ENCODE measurements around the gene SHISA6. TPM values are rescaled to one million over a fixed set of nuclear protein-coding genes. Genes with fewer than 3 reads are reported as not detected.

Gene SHISA6
- total and polyA plus RNA-seq, 4 donors: not detected

DNA sequence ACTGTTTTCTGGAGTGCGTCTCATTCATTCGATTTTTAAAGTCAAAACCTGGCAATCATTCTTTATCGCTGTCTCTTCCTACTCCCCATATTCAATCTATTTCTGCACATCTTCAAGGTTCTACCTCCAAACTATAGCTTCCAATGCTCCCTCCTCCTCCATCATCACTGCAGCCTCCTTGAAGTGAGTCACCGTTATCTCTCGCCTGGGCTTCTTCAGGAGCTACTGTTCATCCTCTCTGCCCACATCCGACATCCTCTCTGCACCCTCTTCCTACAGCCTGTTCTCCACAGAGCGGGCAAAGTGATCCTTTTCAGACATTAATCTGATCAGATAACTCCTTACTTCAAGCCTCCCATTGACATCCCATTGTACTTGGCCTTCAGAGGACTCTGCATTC lies 213.1 kb downstream of the SHISA6 start:
- no peaks in the 10 kb centered on the region for H3K4me1 ChIP-seq (ENCODE audit: control insufficient read depth in 4 of 4, insufficient read depth in 4 of 4, low read length in 3 of 4)
- TF ChIP-seq CTCF (IDR thresholded peaks at IDR 0.05; ENCODE audit: low read depth, low read length, missing input control) (no peak), SP1 (IDR thresholded peaks at IDR 0.05) (no peak), HNF4G (IDR thresholded peaks at IDR 0.05) (no peak), EGR1 (IDR thresholded peaks at IDR 0.05; ENCODE audit: low read depth in 2 of 2) (no peak), NR2F2 (IDR thresholded peaks at IDR 0.05) (no peak), JUND (IDR thresholded peaks at IDR 0.05) (no peak), RXRA (IDR thresholded peaks at IDR 0.05) (no peak), FOXA2 (IDR thresholded peaks at IDR 0.05) (no peak), TAF1 (conservative IDR thresholded peaks at IDR 0.05) (no peak), HNF4A (conservative IDR thresholded peaks at IDR 0.05) (no peak), FOXA1 (IDR thresholded peaks at IDR 0.05) (no peak), YY1 (IDR thresholded peaks at IDR 0.05) (no peak), ATF3 (IDR thresholded peaks at IDR 0.05) (no peak)
- TF ChIP-seq, protein P1, sequence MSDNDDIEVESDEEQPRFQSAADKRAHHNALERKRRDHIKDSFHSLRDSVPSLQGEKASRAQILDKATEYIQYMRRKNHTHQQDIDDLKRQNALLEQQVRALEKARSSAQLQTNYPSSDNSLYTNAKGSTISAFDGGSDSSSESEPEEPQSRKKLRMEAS (IDR thresholded peaks at IDR 0.05): no peak
- no peaks in the 10 kb centered on the region for H3K36me3 ChIP-seq (ENCODE audit: control insufficient read depth in 4 of 4, insufficient read depth in 3 of 4, low read depth in 1 of 4, low read length in 3 of 4)
- H3K9me3 ChIP-seq (ENCODE audit: control insufficient read depth in 4 of 4, low read length in 3 of 4): no peaks in the 10 kb centered on the region
- 89% methylated on average over 7 of the region's 7 CpGs for WGBS
- H3K27me3 ChIP-seq (ENCODE audit: control insufficient read depth in 4 of 4, insufficient read depth in 4 of 4, low read length in 3 of 4): no peaks in the 10 kb centered on the region
- no peak overlapping the region for H3K27ac ChIP-seq (ENCODE audit: low read depth in 1 of 2, low read length in 2 of 2)
- DNase-seq (ENCODE audit: low spot score): no peak
- no peak overlapping the region for H3K9ac ChIP-seq (ENCODE audit: low read depth in 1 of 2, low read length in 2 of 2)
- no peak overlapping the region for H3K4me3 ChIP-seq (ENCODE audit: low read depth in 1 of 3, low read length in 3 of 3)

DNA sequence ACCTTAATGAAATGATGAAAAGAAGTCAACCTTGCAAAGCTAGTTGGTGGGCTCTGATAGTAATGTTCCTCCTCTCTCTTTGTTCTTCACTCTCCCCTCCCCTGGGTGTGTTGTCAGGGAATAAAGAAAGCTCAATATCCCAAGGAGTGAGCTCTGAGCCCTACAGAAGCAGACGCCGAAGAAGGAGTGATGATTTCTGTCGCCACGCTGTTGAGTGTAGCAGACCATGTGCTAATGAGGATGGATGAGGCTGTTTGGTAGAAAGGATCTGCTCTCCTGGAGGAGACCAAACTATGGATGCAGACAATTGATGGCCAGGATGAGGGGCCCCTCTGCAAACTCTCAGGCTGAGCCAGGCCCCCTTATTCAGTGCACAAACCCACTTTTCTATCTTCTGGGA lies 217.3 kb downstream of the SHISA6 start:
- Histone ChIP-seq H3K4me1 (ENCODE audit: control insufficient read depth in 4 of 4, insufficient read depth in 4 of 4, low read length in 3 of 4) (peaks cover 0 to 11% (median 0%) of the 10 kb centered on the region in 4 donors), H3K36me3 (ENCODE audit: control insufficient read depth in 4 of 4, insufficient read depth in 3 of 4, low read depth in 1 of 4, low read length in 3 of 4) (no peaks in the 10 kb centered on the region), H3K9ac (ENCODE audit: low read depth in 1 of 2, low read length in 2 of 2) (no peak overlapping the region), H3K9me3 (ENCODE audit: control insufficient read depth in 4 of 4, low read length in 3 of 4) (no peaks in the 10 kb centered on the region), H3K4me3 (ENCODE audit: low read depth in 1 of 3, low read length in 3 of 3) (no peak overlapping the region), H3K27ac (ENCODE audit: low read depth in 1 of 2, low read length in 2 of 2) (no peak overlapping the region), H3K27me3 (ENCODE audit: control insufficient read depth in 4 of 4, insufficient read depth in 4 of 4, low read length in 3 of 4) (no peaks in the 10 kb centered on the region)
- DNase-seq (ENCODE audit: low spot score): no peak
- WGBS: 85% methylated on average over 4 of the region's 4 CpGs
- no peak for TF ChIP-seq FOXA1 (IDR thresholded peaks at IDR 0.05)

DNA sequence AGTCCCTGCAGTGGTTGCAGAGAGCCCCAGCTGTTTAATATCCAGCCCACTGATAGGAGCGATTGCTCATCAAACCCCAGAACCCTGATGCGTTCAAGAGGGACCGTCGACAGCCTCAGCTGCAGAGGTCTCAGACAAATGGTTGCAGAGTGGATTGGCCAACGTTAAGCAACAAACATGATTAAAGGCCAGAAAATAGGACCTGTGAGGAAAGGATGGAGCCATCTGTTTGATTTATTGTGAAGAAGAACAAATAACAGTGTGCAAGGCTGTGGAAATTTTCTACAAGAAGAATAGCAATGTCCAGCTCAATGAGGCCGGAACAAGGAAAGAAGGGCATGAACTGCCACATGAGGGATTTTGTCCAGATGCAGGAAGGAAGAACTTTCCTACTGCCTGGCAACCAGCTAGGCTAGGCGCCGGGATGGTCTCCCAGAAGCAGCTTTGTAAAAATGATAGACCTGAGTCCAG lies 218.9 kb downstream of the SHISA6 start:
- TF ChIP-seq TAF1 (conservative IDR thresholded peaks at IDR 0.05): no peak
- TF ChIP-seq ATF3 (IDR thresholded peaks at IDR 0.05): no peak
- TF ChIP-seq JUND (IDR thresholded peaks at IDR 0.05): no peak
- H3K36me3 ChIP-seq (ENCODE audit: control insufficient read depth in 4 of 4, insufficient read depth in 3 of 4, low read depth in 1 of 4, low read length in 3 of 4): no peaks in the 10 kb centered on the region
- no peak overlapping the region for H3K9ac ChIP-seq (ENCODE audit: low read depth in 1 of 2, low read length in 2 of 2)
- H3K4me1 ChIP-seq (ENCODE audit: control insufficient read depth in 4 of 4, insufficient read depth in 4 of 4, low read length in 3 of 4): peaks cover 0 to 11% (median 0%) of the 10 kb centered on the region in 4 donors
- H3K9me3 ChIP-seq (ENCODE audit: control insufficient read depth in 4 of 4, low read length in 3 of 4): no peaks in the 10 kb centered on the region
- H3K4me3 ChIP-seq (ENCODE audit: low read depth in 1 of 3, low read length in 3 of 3): no peak overlapping the region
- WGBS: 72% methylated on average over 8 of the region's 8 CpGs
- H3K27me3 ChIP-seq (ENCODE audit: control insufficient read depth in 4 of 4, insufficient read depth in 4 of 4, low read length in 3 of 4): no peaks in the 10 kb centered on the region
- DNase-seq (ENCODE audit: low spot score): no peak
- no peak overlapping the region for H3K27ac ChIP-seq (ENCODE audit: low read depth in 1 of 2, low read length in 2 of 2)

All from liver (tissue), 9 donors.